Uterus (tissue), 4 donors: ENCODE measurements around the gene ZFPM1. TPM values are rescaled to one million over a fixed set of nuclear protein-coding genes. Genes with fewer than 3 reads are reported as not detected.

Experiments used
- DNase-seq, 2 donors: peaks; one replicate each; pipeline ENCODE4 v3.0.0-alpha.2; 2019 to 2020
- H3K27ac ChIP-seq, 2 donors: fragments of 200-600 bp; sonication (generic); 1 replicate in 1 of 2; 2 replicates in 1 of 2; pipeline ENCODE4 v1.5.1; 2016 to 2018
- H3K27me3 ChIP-seq, 2 donors: fragments of 200-600 bp; sonication (generic); one replicate each; pipeline ENCODE4 v1.5.1; 2018 to 2019; ENCODE audit warnings: control low read depth in 1 of 2
- H3K36me3 ChIP-seq, 2 donors: fragments of 200-600 bp; sonication (generic); one replicate each; pipeline ENCODE4 v1.5.1; 2019; ENCODE audit warnings: control low read depth in 1 of 2
- H3K4me1 ChIP-seq, 2 donors: fragments of 200-600 bp; sonication (generic); one replicate each; pipeline ENCODE4 v1.5.1; 2018 to 2019; ENCODE audit warnings: control low read depth in 1 of 2
- H3K4me3 ChIP-seq, 2 donors: fragments of 200-600 bp; sonication (generic); 1 replicate in 1 of 2; 2 replicates in 1 of 2; pipeline ENCODE4 v1.5.1; 2018 to 2019; ENCODE audit warnings: mild to moderate bottlenecking in 1 of 2
- H3K9me3 ChIP-seq, 2 donors: fragments of 200-600 bp; sonication (generic); one replicate each; pipeline ENCODE4 v1.5.1; 2019; ENCODE audit warnings: control low read depth in 1 of 2
- CTCF ChIP-seq, 4 experiments: fragments of 200-600 bp in 2 of 4; fragments of 450-650 bp in 2 of 4; sonication (generic) in 2 of 4; IDR thresholded peaks; one replicate each; pipeline ENCODE4 v1.5.1; 2016 to 2019; ENCODE audit warnings: antibody characterized with exemption in 4 of 4, mild to moderate bottlenecking in 2 of 4, moderate library complexity in 1 of 4
- POLR2A ChIP-seq, 2 donors: fragments of 450-650 bp; IDR thresholded peaks; one replicate each; pipeline ENCODE4 v1.6.1; 2016; ENCODE audit warnings: antibody characterized with exemption in 2 of 2, mild to moderate bottlenecking in 1 of 2, moderate library complexity in 1 of 2
- intact Hi-C: fragments of 100-400 bp; cut with DNase I; formaldehyde crosslinking; loops from one replicate; pipeline ENCODE4 v1.15.1; 2023; ENCODE audit warnings: low total_unique reads
- total RNA-seq, 4 donors: library from RNA; depleted of rRNA in 3 of 4; stranded (reverse); fragments of >200 nt in 3 of 4; gene quantifications; one replicate each; pipeline versions ENCODE4 v1.1.0 to v1.2.4, GENCODE V29; 2014 to 2023
- donor health status: DM: yes; HTN: yes; CAD: no.

Gene ZFPM1
- total RNA-seq, 4 donors from 2014 or later, result under 0.01 to 6.9 (median 0.77) TPM

- no peaks in the 10 kb centered on the region for H3K4me1 ChIP-seq
- intact Hi-C loops, result no loop called here
- no peak overlapping the region for H3K27ac ChIP-seq
- no peaks in the 10 kb centered on the region for H3K27me3 ChIP-seq
- H3K36me3 ChIP-seq, result no peaks in the 10 kb centered on the region
- TF ChIP-seq CTCF (IDR thresholded peaks at IDR 0.05) (no peak), POLR2A (IDR thresholded peaks at IDR 0.05) (no peak)
- no peak for DNase-seq
- no peak overlapping the region for H3K4me3 ChIP-seq
- no peaks in the 10 kb centered on the region for H3K9me3 ChIP-seq
Measured at GRCh38 chr16:88463411-88463810, 10.3 kb downstream of the ZFPM1 start.

GRCh38 chr16:88464447-88465318, 11.6 kb downstream of the ZFPM1 start:
- intact Hi-C loops, result no loop called here

GRCh38 chr16:88465387-88465983, 12.4 kb downstream of the ZFPM1 start:
- Histone ChIP-seq H3K27ac (no peak overlapping the region), H3K4me1 (no peaks in the 10 kb centered on the region), H3K36me3 (no peaks in the 10 kb centered on the region), H3K9me3 (no peaks in the 10 kb centered on the region), H3K27me3 (no peaks in the 10 kb centered on the region), H3K4me3 (no peak overlapping the region)
- intact Hi-C loops, result no loop called here
- no peak for DNase-seq
- TF ChIP-seq POLR2A (IDR thresholded peaks at IDR 0.05) (no peak), CTCF (IDR thresholded peaks at IDR 0.05) (no peak)

More at GRCh38 chr16:88464447-88465318, 11.6 kb downstream of the ZFPM1 start:
- Histone ChIP-seq H3K36me3 (no peaks in the 10 kb centered on the region), H3K4me1 (no peaks in the 10 kb centered on the region), H3K4me3 (no peak overlapping the region), H3K27ac (no peak overlapping the region), H3K9me3 (no peaks in the 10 kb centered on the region), H3K27me3 (no peaks in the 10 kb centered on the region)
- DNase-seq, result no peak
- no peak for TF ChIP-seq CTCF (IDR thresholded peaks at IDR 0.05)
- TF ChIP-seq POLR2A (IDR thresholded peaks at IDR 0.05), result no peak

- no peak for DNase-seq
- H3K4me3 ChIP-seq, result no peak overlapping the region
- H3K4me1 ChIP-seq, result no peaks in the 10 kb centered on the region
- TF ChIP-seq CTCF (IDR thresholded peaks at IDR 0.05), result no peak
- intact Hi-C loops, result no loop called here
- H3K36me3 ChIP-seq, result no peaks in the 10 kb centered on the region
- H3K9me3 ChIP-seq, result no peaks in the 10 kb centered on the region
- no peaks in the 10 kb centered on the region for H3K27me3 ChIP-seq
- H3K27ac ChIP-seq, result no peak overlapping the region
Measured at GRCh38 chr16:88466175-88466862, 13.2 kb downstream of the ZFPM1 start.

GRCh38 chr16:88466949-88467348, 13.9 kb downstream of the ZFPM1 start:
- intact Hi-C loops, result no loop called here
- no peak for TF ChIP-seq POLR2A (IDR thresholded peaks at IDR 0.05)

More at GRCh38 chr16:88466949-88467348, 13.9 kb downstream of the ZFPM1 start:
- no peaks in the 10 kb centered on the region for H3K9me3 ChIP-seq
- no peaks in the 10 kb centered on the region for H3K4me1 ChIP-seq
- no peak for DNase-seq
- no peak overlapping the region for H3K27ac ChIP-seq
- no peak overlapping the region for H3K4me3 ChIP-seq
- no peaks in the 10 kb centered on the region for H3K27me3 ChIP-seq
- H3K36me3 ChIP-seq, result no peaks in the 10 kb centered on the region
